ENCODE results near the gene ESRRG. TPM values are rescaled to one million over a fixed set of nuclear protein-coding genes. Genes with fewer than 3 reads are reported as not detected.

The ESRRG gene
- total RNA-seq, 1 experiment from 2014 or later: not detected

DNA sequence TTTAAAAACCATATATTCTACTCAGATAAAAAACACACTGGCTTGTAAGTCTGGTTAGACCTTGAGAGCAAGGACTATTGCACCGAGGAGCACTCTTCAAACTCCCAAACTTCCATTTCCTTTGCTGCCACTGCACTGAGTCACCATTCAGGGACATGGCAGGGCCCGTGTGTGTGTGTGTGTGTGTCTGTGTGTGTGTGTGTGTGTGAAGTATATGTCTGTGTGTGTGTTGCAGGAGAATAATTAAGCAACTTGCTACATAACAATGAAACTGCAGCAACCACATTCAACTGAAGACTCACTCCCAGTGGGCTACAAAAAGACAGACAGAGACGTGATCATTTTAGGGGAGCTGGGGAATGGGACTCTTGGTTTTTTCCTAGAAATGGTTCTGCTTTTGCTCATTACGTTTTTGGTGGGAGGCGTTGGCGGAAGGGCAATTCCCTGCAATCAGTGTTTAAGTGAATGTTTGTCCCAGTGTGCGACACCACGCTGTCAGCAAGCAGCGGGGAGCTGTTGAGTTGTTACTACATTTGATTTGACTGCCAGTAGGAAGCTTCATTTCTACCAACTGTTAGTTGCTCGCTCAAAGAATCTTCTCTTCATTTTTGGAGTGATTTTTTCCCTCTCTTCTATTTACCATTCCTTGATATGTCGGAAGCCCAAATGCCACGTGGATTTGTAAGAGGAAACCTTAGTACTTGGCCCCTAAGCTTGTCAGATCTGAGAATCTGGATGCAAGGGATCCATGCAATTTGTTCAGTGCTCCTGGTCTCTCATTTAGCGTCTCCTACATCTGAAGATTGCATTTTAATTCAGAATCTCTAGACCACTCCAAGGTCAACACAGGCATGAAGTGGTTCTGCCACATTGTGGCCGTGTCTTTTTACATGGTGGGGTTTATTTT is 36.1 kb downstream of the ESRRG start:
- H3K36me3 ChIP-seq: no peaks in the 10 kb centered on the region
- no peaks in the 10 kb centered on the region for H3K9me3 ChIP-seq (replicated peaks)
- H3K4me3 ChIP-seq: no peak overlapping the region
- no peak overlapping the region for H3K27ac ChIP-seq
- no peaks in the 10 kb centered on the region for H3K4me1 ChIP-seq (replicated peaks)
- DNase-seq (ENCODE audit: low read depth in 1 of 2, low spot score in 2 of 2): no peak
- H3K27me3 ChIP-seq (replicated peaks): no peaks in the 10 kb centered on the region

DNA sequence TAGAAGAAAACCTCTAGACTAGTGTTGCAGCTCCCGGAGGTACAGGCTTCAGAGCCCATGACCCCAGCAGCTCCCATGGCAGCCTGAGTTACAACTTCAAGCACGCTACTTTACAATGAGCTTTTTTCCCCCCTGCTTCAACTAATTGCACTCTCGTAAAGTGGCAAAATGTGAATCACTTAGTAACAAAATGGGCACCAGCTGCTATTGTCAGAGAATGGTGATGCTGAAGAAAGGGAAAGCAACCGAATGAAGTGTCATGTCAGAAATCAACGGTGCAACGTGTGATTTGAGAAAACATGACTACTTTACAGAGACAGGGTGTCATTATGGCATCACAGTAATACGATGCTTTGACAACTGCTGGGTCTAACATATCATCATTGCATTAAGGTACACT is 40.5 kb downstream of the ESRRG start:
- Histone ChIP-seq H3K27ac (no peak overlapping the region), H3K4me3 (no peak overlapping the region), H3K9me3 (replicated peaks) (no peaks in the 10 kb centered on the region), H3K27me3 (replicated peaks) (peaks cover 7% of the 10 kb centered on the region; the same call in 1 of the 2 replicates), H3K4me1 (replicated peaks) (no peaks in the 10 kb centered on the region), H3K36me3 (no peaks in the 10 kb centered on the region)
- no peak for DNase-seq (ENCODE audit: low read depth in 1 of 2, low spot score in 2 of 2)

DNA sequence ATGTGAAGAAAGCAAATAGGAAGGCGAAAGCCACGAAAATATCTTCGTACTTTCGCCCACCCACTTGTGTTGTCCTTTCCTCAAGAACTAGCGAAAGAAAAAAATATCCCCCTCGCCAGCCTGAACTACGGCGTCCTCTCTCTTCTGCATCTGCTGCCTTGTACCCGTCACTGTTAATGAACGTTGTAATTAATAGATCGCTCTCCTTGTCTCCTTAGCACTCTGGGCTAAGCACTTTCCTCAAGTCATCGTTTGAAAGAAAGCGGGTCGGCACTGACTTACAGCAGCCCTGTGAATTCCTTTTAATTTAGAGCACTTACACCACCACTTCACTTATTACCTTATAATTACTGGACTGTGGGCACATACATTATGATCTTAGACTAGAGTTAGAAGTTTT is 44.1 kb downstream of the ESRRG start:
- H3K4me3 ChIP-seq: no peak overlapping the region
- H3K27ac ChIP-seq: no peak overlapping the region
- H3K27me3 ChIP-seq (replicated peaks): peaks cover 7% of the 10 kb centered on the region; the same call in 1 of the 2 replicates
- H3K4me1 ChIP-seq (replicated peaks): no peaks in the 10 kb centered on the region
- DNase-seq (ENCODE audit: low read depth in 1 of 2, low spot score in 2 of 2): no peak
- no peaks in the 10 kb centered on the region for H3K36me3 ChIP-seq
- H3K9me3 ChIP-seq (replicated peaks): no peaks in the 10 kb centered on the region

DNA sequence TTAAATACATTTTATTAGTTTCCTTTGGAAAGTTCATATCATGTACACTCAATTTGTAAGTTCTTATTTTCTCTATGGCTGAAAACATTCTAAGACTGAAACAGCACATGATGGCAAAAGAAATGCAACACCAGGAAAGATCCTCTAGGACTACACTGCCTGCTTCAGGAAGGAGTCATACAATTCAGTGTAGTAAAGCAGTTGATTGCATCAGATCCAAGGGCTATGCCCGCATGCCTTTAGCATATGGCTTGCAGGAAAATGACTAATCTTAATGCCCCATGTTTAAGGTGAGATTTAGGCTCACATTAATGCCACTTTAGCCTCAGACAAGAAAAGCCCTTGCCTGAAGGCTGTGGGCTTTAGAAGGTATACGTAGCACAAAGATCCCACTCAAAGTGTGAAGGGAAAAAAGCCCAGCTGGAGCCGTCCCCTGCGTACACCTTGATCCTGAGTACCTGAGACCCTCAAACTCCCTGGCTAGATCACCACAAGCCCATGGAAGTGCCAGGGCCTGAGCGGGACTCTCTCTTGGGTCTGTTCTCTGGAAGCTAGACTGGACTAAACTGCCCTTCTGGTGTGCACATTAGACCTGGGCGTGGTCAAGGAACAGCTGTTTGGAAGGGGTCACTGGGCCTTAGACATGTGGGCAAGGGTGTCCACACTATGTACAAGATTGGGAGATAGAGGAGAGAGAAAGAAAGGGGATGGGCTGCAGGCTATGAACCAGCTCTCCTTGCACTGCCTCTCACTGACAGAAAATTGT is 52.9 kb downstream of the ESRRG start:
- no peak overlapping the region for H3K27ac ChIP-seq

DNA sequence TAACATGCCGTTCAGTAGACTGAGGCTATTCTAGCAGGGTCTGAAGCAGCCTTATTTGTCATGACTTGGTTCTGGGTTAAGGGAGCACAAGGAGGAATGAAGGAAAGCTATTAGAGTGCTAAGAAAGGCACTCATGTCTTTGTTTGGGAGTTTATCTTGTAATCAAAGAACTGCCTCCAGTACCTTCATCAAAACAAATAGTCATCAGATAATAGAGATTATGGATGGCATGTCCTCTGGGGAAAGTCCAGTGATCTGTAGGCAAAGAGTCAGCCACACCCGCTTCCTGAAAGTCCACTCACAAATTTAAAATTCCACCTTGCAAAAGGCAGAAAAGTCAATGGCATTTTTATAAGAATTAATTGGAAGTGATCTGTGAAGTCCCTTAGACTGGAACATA is 56.8 kb downstream of the ESRRG start:
- H3K4me3 ChIP-seq: no peak overlapping the region
- no peak for DNase-seq (ENCODE audit: low read depth in 1 of 2, low spot score in 2 of 2)

More for the DNA sequence above, 52.9 kb downstream of the ESRRG start:
- H3K9me3 ChIP-seq (replicated peaks): no peaks in the 10 kb centered on the region
- H3K4me1 ChIP-seq (replicated peaks): no peaks in the 10 kb centered on the region
- no peaks in the 10 kb centered on the region for H3K36me3 ChIP-seq
- no peak for DNase-seq (ENCODE audit: low read depth in 1 of 2, low spot score in 2 of 2)
- no peaks in the 10 kb centered on the region for H3K27me3 ChIP-seq (replicated peaks)
- no peak overlapping the region for H3K4me3 ChIP-seq

DNA sequence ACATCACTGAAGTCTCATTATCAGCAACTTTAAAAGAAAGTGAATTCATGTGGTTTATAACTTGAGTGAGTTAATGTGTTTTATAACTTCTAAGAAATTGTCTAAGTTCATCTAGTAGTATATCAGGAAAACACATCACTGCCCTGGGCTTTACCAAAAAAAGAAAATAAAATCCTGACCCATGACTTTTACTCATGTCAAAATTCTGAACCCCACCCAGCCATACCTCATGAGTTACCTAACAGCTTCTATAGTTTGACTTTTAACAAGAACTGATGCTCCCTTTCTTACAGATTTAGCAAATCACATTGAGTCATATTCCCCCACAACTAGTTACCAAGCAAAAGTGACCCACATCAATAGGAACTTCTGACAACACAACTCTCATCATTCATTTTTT is 57.4 kb downstream of the ESRRG start:
- DNase-seq (ENCODE audit: low read depth in 1 of 2, low spot score in 2 of 2): no peak
- Histone ChIP-seq H3K9me3 (replicated peaks) (no peaks in the 10 kb centered on the region), H3K4me3 (no peak overlapping the region), H3K4me1 (replicated peaks) (no peaks in the 10 kb centered on the region), H3K27me3 (replicated peaks) (no peaks in the 10 kb centered on the region), H3K36me3 (no peaks in the 10 kb centered on the region), H3K27ac (no peak overlapping the region)

More for the DNA sequence above, 56.8 kb downstream of the ESRRG start:
- H3K27ac ChIP-seq: no peak overlapping the region
- no peaks in the 10 kb centered on the region for H3K9me3 ChIP-seq (replicated peaks)
- no peaks in the 10 kb centered on the region for H3K27me3 ChIP-seq (replicated peaks)
- no peaks in the 10 kb centered on the region for H3K4me1 ChIP-seq (replicated peaks)
- no peaks in the 10 kb centered on the region for H3K36me3 ChIP-seq

DNA sequence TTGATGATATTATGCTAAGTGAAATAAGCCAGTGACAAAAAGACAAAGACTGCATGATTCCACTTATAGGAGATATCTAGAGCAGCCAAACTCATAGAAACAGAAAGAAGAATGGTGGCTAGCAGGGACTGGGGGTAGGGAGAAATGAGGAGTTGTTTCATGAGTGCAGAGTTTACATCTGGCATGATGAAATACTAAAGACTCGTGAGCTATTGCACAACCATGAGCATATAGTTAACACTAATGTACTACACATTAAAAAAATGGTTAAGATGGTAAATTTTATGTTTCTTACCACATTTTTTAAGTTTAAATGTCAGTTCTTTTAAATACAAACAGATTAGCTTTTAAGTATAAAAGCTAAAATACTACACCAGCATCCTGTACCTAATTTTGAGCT is 57.8 kb downstream of the ESRRG start:
- H3K27ac ChIP-seq: no peak overlapping the region
- H3K27me3 ChIP-seq (replicated peaks): no peaks in the 10 kb centered on the region
- DNase-seq (ENCODE audit: low read depth in 1 of 2, low spot score in 2 of 2): no peak
- H3K4me3 ChIP-seq: no peak overlapping the region
- H3K36me3 ChIP-seq: no peaks in the 10 kb centered on the region
- H3K9me3 ChIP-seq (replicated peaks): no peaks in the 10 kb centered on the region
- no peaks in the 10 kb centered on the region for H3K4me1 ChIP-seq (replicated peaks)

DNA sequence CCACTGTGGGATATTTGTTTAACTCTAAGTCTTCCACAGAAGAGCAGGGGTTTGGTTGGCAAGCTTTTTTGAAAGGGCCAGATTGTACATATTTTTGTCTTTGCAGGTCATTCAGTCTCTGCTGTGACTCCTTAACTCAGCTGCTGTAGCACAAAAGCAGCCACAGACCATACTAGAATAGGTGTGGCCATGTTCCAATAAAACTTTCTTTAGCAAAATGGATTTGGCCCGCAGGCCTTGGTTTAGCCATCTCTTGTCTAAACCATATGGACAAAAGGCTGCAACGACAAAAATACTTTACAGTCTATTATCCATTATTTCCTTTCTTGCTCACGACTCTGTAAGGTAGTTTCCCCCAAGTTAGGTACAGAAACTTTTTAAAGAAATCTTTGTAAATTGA is 60.5 kb downstream of the ESRRG start:
- no peak for DNase-seq (ENCODE audit: low read depth in 1 of 2, low spot score in 2 of 2)

DNA sequence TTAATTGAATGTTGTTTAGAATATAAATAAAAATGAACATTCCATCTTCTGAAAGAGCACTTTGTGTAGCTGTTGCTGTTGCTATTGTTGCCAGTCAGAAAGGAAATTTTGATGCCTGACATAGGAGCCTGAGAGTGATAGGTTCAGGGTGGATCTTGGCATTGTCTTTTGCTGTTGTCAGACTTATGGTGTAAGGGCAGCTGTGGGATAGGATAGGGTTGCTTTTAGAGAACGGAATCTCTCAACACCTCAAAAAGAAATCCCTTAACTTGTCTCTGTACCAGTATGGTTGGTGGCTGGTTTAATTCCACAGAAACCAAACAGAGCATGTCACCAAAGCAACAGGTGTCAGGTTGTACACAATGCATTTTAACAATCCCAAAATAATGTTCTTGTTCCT is 62.7 kb downstream of the ESRRG start:
- no peak for DNase-seq (ENCODE audit: low read depth in 1 of 2, low spot score in 2 of 2)
- Histone ChIP-seq H3K27me3 (replicated peaks) (no peaks in the 10 kb centered on the region), H3K36me3 (no peaks in the 10 kb centered on the region), H3K4me3 (no peak overlapping the region), H3K9me3 (replicated peaks) (no peaks in the 10 kb centered on the region), H3K4me1 (replicated peaks) (no peaks in the 10 kb centered on the region), H3K27ac (no peak overlapping the region)

More for the DNA sequence above, 60.5 kb downstream of the ESRRG start:
- Histone ChIP-seq H3K27me3 (replicated peaks) (no peaks in the 10 kb centered on the region), H3K4me3 (no peak overlapping the region), H3K9me3 (replicated peaks) (no peaks in the 10 kb centered on the region), H3K4me1 (replicated peaks) (no peaks in the 10 kb centered on the region), H3K27ac (no peak overlapping the region), H3K36me3 (no peaks in the 10 kb centered on the region)

DNA sequence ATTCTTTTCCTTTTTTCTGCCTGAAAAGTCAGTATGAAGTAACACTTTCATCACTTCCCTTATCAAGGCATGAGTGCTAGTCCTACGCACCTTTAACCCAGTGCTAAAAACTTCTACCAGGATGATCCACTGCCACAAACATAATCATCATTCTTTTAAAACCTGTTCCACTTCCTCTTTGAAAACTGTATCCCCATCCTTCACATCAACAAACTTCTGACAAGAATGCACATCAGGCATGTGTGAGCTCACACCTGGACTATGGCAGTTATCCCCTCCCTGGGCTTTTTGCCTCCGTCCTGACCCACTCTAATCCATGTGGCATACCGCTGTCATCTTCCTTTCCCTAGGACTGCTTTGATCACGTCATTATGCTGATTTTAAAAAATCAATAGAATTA is 70.2 kb downstream of the ESRRG start:
- H3K9me3 ChIP-seq (replicated peaks): no peaks in the 10 kb centered on the region
- no peak overlapping the region for H3K4me3 ChIP-seq
- no peak overlapping the region for H3K27ac ChIP-seq
- no peak for DNase-seq (ENCODE audit: low read depth in 1 of 2, low spot score in 2 of 2)
- no peaks in the 10 kb centered on the region for H3K36me3 ChIP-seq
- no peaks in the 10 kb centered on the region for H3K27me3 ChIP-seq (replicated peaks)
- no peaks in the 10 kb centered on the region for H3K4me1 ChIP-seq (replicated peaks)

DNA sequence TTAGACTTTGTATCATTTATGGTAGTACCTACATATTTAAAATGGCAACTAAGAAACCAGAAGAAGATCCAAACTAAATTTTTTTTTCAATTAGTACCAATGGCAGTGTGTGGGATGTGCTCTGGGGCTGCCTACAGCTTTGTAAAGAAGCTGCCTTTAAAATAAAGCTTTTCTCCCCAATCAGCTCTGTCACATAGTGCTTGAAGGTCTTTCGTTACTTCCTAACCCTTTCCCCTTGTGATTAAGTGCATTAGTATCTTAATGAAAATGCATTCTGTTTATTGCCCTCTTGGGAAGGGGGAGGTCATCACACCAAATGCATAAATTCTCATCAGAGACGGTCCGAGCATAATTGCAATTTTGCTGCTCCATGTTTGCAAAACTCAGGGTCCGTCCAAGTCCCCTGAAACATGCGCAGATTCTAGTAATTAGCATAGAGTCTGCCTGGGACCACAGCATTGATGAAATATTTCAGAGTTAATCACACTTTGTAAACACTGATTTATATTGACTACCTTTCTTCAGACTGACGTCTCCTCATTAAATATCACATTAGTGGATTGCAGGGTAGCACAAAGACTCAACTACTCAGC is 71.3 kb downstream of the ESRRG start:
- Histone ChIP-seq H3K4me3 (no peak overlapping the region), H3K4me1 (replicated peaks) (no peaks in the 10 kb centered on the region), H3K9me3 (replicated peaks) (no peaks in the 10 kb centered on the region), H3K27me3 (replicated peaks) (no peaks in the 10 kb centered on the region; the same call in 1 of the 2 replicates), H3K36me3 (no peaks in the 10 kb centered on the region), H3K27ac (no peak overlapping the region)
- no peak for DNase-seq (ENCODE audit: low read depth in 1 of 2, low spot score in 2 of 2)

DNA sequence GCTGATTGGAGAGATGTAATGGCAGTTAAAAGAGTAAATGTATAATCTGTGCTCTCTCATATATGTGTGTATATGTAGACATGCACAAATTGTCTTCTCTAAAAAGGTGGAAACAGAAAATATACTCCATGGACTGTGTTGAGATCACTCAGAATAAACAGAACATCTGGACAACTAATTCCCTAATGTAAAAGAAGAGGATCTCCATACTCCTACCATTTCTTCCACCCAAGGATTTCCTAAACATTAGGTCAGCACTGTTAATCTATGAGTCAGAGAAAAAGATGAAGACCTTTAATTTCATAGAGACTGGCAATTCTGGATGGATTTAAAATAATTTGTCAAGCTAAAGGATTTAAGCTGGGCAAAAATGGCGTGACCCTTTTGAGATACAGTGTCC is 80.1 kb downstream of the ESRRG start:
- H3K4me3 ChIP-seq: no peak overlapping the region
- no peak overlapping the region for H3K27ac ChIP-seq
- no peaks in the 10 kb centered on the region for H3K9me3 ChIP-seq (replicated peaks)
- no peak for DNase-seq (ENCODE audit: low read depth in 1 of 2, low spot score in 2 of 2)
- H3K4me1 ChIP-seq (replicated peaks): no peaks in the 10 kb centered on the region
- H3K36me3 ChIP-seq: no peaks in the 10 kb centered on the region
- no peaks in the 10 kb centered on the region; the same call in 1 of the 2 replicates for H3K27me3 ChIP-seq (replicated peaks)

DNA sequence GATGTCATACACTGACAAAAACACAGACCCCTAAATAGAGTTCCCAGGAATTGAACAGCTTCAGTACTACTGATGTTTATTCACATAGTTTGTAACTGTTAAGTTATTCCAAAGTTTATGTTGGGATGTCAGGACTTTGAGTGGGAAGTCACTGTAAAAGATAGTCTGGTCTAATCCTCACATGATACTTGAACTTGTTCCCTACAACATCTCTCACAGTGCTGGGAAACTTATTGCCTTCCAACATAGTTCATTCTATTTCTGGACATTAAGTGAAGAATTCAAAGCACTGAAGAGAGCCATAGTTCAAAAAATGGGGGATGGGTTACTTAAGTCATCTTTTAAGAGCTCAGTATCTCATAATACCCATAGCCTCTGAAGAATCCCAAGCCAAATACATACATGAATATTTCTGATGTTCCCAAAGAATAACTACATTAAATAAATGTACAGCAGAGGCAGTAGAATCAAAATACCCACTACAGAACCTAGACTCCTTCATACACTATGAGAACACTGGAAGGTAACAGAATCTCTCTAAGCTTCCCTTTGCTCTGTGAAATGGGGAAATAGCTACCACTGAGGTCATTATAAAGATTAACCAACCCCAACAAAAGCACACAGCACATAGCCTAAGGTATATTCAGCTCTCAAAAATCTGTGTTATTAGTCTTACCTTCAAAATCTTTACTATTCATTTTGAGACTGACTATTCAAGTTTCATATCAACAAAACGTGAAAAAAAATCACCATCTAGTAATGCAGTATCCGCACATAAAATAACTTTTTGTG is 81.4 kb downstream of the ESRRG start:
- H3K4me1 ChIP-seq (replicated peaks): no peaks in the 10 kb centered on the region
- no peaks in the 10 kb centered on the region for H3K27me3 ChIP-seq (replicated peaks)
- no peak for DNase-seq (ENCODE audit: low read depth in 1 of 2, low spot score in 2 of 2)

More for the DNA sequence above, 81.4 kb downstream of the ESRRG start:
- no peaks in the 10 kb centered on the region for H3K9me3 ChIP-seq (replicated peaks)
- H3K27ac ChIP-seq: no peak overlapping the region
- no peaks in the 10 kb centered on the region for H3K36me3 ChIP-seq
- H3K4me3 ChIP-seq: no peak overlapping the region

All from SJSA1 (cell line).